Colonic mucosa (tissue), 4 donors: ENCODE data around the gene FBXW10. TPM values are rescaled to one million over a fixed set of nuclear protein-coding genes. Genes with fewer than 3 reads are reported as not detected.
"Not testable (repeated sequence)": the region's sequence is repeated elsewhere in the genome, so short reads cannot be mapped to it uniquely, and the experiment has no call there.

Experiments used
- DNase-seq: peaks from one replicate; pipeline ENCODE4 v3.0.0-alpha.2; 2020
- H3K27ac ChIP-seq: fragments of 200-600 bp; one replicate; pipeline ENCODE4 v1.8.0; 2021
- H3K27me3 ChIP-seq: fragments of 200-600 bp; one replicate; pipeline ENCODE4 v1.8.0; 2021
- H3K36me3 ChIP-seq: fragments of 200-600 bp; one replicate; pipeline ENCODE4 v1.8.0; 2021
- H3K4me1 ChIP-seq: fragments of 200-600 bp; one replicate; pipeline ENCODE4 v1.8.0; 2021; ENCODE audit warnings: mild to moderate bottlenecking
- H3K4me3 ChIP-seq: fragments of 200-600 bp; one replicate; pipeline ENCODE4 v1.8.0; 2021
- H3K9ac ChIP-seq, 2 donors: one replicate each; pipeline ENCODE4 v1.7.0; 2013; ENCODE audit warnings: control low read depth in 2 of 2, low read depth in 2 of 2, low read length in 2 of 2
- H3K9me3 ChIP-seq: fragments of 200-600 bp; one replicate; pipeline ENCODE4 v1.8.0; 2021
- CTCF ChIP-seq: fragments of 200-600 bp; IDR thresholded peaks from one replicate; pipeline ENCODE4 v1.8.0; 2022; ENCODE audit warnings: antibody characterized with exemption, mild to moderate bottlenecking
- intact Hi-C: fragments of 100-400 bp; cut with DNase I; formaldehyde crosslinking; loops from one replicate; pipeline ENCODE4 v1.14.1; 2022
- total RNA-seq, 2 donors: library from RNA; stranded (reverse); fragmentation: NEBNext Ultra II Directional in 1 of 2; extraction: Animal tissue kit (Norgen Biotek cat#: 25700) in 1 of 2; gene quantifications; one replicate each; pipeline ENCODE4 v1.2.1, GENCODE V29; 2021
- donor health status: healthy.
- donor health status: DM: no; HTN: no; CAD: no.
- donor health status: DM: no; HTN: no; CAD: no.

The FBXW10 gene
- total RNA-seq, 2 donors from 2014 or later = not detected

- intact Hi-C loops, H3K4me1 ChIP-seq, H3K9me3 ChIP-seq, H3K9ac ChIP-seq, H3K36me3 ChIP-seq, H3K27ac ChIP-seq, H3K27me3 ChIP-seq, H3K4me3 ChIP-seq, DNase-seq: not testable (repeated sequence)
Observed at GRCh38 chr17:18758344-18758743, 14.5 kb downstream of the FBXW10 start.

- H3K9ac ChIP-seq, DNase-seq, H3K4me1 ChIP-seq, H3K27ac ChIP-seq, H3K9me3 ChIP-seq, H3K27me3 ChIP-seq, H3K4me3 ChIP-seq, intact Hi-C loops, H3K36me3 ChIP-seq: not testable (repeated sequence)
Observed at GRCh38 chr17:18760221-18760620, 16.4 kb downstream of the FBXW10 start.

GRCh38 chr17:18770572-18770971 is 26.7 kb downstream of the FBXW10 start:
- H3K27ac ChIP-seq, H3K9ac ChIP-seq, H3K36me3 ChIP-seq, H3K4me3 ChIP-seq, H3K27me3 ChIP-seq, intact Hi-C loops, DNase-seq, H3K9me3 ChIP-seq, H3K4me1 ChIP-seq: not testable (repeated sequence)

- H3K9me3 ChIP-seq, H3K9ac ChIP-seq, H3K4me1 ChIP-seq, H3K36me3 ChIP-seq, H3K4me3 ChIP-seq, H3K27ac ChIP-seq, intact Hi-C loops, DNase-seq, H3K27me3 ChIP-seq: not testable (repeated sequence)
Observed at GRCh38 chr17:18771066-18771465, 27.2 kb downstream of the FBXW10 start.

GRCh38 chr17:18772471-18772870 is 28.6 kb downstream of the FBXW10 start:
- TF ChIP-seq CTCF = no peak
- no peak for DNase-seq
- H3K9ac ChIP-seq = no peak overlapping the region
- no peaks in the 10 kb centered on the region for H3K36me3 ChIP-seq
- H3K9me3 ChIP-seq = no peaks in the 10 kb centered on the region
- H3K4me1 ChIP-seq = no peaks in the 10 kb centered on the region
- H3K4me3 ChIP-seq = no peak overlapping the region
- intact Hi-C loops = no loop called here
- no peak overlapping the region for H3K27ac ChIP-seq
- H3K27me3 ChIP-seq = no peaks in the 10 kb centered on the region

GRCh38 chr17:18780991-18781718 is 37.3 kb downstream of the FBXW10 start, which contains the start of gene TVP23B:
Gene TVP23B, plus strand, starts transcription at chr17:18781183. Its CDS starts 111 bp downstream, at chr17:18781294.
- peak within 1 kb of the TSS in 1 of 2 donors; percentile 72 for H3K9ac ChIP-seq
- H3K4me1 ChIP-seq, intact Hi-C loops: not testable (repeated sequence)

GRCh38 chr17:18781805-18782204 is 38.0 kb downstream of the FBXW10 start:
- intact Hi-C loops, H3K27me3 ChIP-seq, H3K9me3 ChIP-seq, H3K4me1 ChIP-seq, DNase-seq, H3K9ac ChIP-seq, H3K36me3 ChIP-seq, H3K27ac ChIP-seq: not testable (repeated sequence)
- peak overlapping the region; percentile 59 for H3K4me3 ChIP-seq

More at GRCh38 chr17:18780991-18781718, 37.3 kb downstream of the FBXW10 start, which contains the start of gene TVP23B:
- not testable (repeated sequence) for H3K27me3 ChIP-seq, H3K36me3 ChIP-seq, H3K9me3 ChIP-seq
- peak within 1 kb of the TSS; percentile 60 for H3K27ac ChIP-seq
- H3K4me3 ChIP-seq = peak within 1 kb of the TSS; percentile 59
- DNase-seq = peak; percentile 98

- H3K9ac ChIP-seq, H3K4me3 ChIP-seq, intact Hi-C loops, DNase-seq, H3K27ac ChIP-seq, H3K27me3 ChIP-seq, H3K9me3 ChIP-seq, H3K4me1 ChIP-seq, H3K36me3 ChIP-seq: not testable (repeated sequence)
Observed at GRCh38 chr17:18785933-18786332, 42.1 kb downstream of the FBXW10 start.

GRCh38 chr17:18786890-18787289 is 43.0 kb downstream of the FBXW10 start:
- H3K4me3 ChIP-seq, intact Hi-C loops, H3K27ac ChIP-seq, H3K36me3 ChIP-seq, H3K9ac ChIP-seq, H3K27me3 ChIP-seq, H3K4me1 ChIP-seq, H3K9me3 ChIP-seq: not testable (repeated sequence)
- DNase-seq = peak; percentile 20

GRCh38 chr17:18791402-18791801 is 47.5 kb downstream of the FBXW10 start:
- DNase-seq, H3K27ac ChIP-seq, H3K36me3 ChIP-seq, H3K27me3 ChIP-seq, H3K4me3 ChIP-seq, intact Hi-C loops, H3K4me1 ChIP-seq, H3K9ac ChIP-seq, H3K9me3 ChIP-seq: not testable (repeated sequence)

- intact Hi-C loops, DNase-seq, H3K27me3 ChIP-seq, H3K27ac ChIP-seq, H3K9me3 ChIP-seq, H3K36me3 ChIP-seq, H3K4me3 ChIP-seq, H3K9ac ChIP-seq, H3K4me1 ChIP-seq: not testable (repeated sequence)
Observed at GRCh38 chr17:18794841-18795240, 51.0 kb downstream of the FBXW10 start.

GRCh38 chr17:18796887-18797286 is 53.0 kb downstream of the FBXW10 start:
- H3K36me3 ChIP-seq, H3K9ac ChIP-seq, DNase-seq, intact Hi-C loops, H3K27me3 ChIP-seq, H3K27ac ChIP-seq, H3K4me3 ChIP-seq, H3K9me3 ChIP-seq, H3K4me1 ChIP-seq: not testable (repeated sequence)
